HG02973 (cell line): ENCODE data around the gene UGT1A10.

Experiments
- ATAC-seq: cut with Tn5 transposase; IDR thresholded peaks from one replicate; pipeline ENCODE4 v1.9.1; 2021; ENCODE audit warnings: moderate library complexity; ENCODE audit not compliant: unreplicated experiment

Gene UGT1A10

DNA sequence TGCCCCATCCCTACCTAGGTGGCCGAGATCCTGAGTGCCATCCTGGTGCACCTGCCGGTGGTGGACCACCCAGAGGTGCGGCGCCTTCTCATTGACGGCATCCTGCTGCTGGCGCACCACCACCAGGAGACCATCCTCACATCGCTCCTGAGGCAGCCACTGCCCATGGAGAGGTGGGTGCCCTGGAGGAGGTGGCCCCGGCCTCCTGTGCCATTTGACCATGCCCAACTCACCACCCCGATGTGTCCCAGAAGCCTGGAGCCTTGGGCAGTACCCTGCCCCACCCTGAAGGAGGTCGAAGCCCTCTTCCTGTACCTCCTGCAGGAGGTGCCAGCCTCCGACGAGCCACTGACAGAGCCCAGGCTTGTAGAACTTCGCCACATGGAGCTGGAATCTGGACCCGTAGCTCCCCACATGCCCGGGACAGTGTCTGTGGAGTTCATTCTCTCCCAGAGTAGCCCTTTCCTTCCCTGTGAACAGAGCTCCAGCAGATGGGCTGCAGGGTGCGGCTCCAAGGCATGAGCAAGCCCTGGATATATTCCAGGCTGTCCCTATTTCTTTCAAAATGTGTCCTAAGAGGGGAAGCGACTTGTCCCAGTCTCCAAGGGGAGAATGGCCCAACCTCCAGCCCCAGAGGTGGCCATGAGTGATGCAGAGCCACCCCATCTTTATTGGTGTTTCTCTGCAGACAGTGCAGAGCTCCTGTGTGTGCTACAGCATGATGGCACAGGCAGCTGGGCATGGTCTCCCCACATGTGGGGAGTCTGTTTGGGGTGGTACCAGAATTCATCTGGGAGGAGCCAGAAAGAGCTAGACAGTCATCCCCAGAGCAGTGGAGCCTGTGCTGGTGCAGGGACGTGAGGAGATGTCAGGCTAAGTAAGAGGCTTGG, 183.9 kb downstream of the UGT1A10 start:
- ATAC-seq = no peak

DNA sequence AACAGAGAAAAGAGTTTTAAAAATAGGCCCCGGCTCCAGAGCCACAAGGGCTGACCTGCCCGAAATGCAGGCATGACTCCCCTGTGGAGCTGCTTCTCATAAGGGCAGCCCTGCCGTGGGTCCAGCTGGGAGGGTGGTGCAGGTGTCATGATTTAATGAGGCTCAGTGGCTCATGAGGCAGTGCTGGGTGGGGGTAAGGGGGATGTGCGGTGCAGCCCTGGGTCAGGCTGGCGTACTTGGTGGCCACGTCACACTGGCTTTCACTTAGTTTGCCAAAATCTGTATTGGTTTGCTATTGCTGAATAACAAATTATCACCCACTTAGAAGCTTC, 184.5 kb downstream of the UGT1A10 start:
- no peak for ATAC-seq

DNA sequence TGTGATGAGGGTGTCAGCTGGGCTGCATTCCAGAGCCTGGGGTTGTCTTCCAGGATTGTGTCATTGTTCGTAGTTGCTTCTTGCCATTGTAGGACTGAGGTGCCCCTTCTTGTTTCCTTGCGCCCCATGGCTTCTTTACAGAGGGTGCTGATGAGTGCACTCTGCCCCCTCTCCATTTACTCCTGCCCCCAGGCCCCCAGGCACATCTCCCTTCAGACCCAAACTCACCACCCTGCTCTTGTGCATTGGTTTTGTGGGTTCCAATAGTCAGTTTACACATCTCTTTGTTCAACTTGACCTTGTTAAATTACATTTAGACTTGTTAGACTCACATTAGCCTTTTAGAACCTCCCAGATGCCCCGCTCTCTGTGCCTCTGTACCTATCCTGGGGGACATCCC, 184.9 kb downstream of the UGT1A10 start:
- ATAC-seq = no peak

DNA sequence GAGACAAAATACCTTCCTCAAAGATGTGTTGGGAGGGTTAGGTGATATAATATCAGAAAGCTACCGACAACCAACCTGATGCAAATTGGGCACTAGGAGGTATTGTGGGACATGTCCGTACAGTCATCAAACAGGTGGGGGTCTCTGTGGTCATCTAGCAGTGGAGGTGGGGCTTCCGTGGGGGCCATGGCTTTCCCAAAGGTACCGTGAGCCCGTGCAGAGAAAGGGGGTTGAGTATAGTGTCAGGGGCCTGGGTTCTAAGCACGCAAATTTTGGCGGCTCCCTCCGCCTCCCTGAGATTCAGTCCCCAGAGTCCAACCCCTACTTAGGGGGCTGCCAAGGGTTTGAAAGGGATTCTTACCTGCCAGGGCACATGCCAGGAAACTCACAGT, 185.5 kb downstream of the UGT1A10 start:
- no peak for ATAC-seq

DNA sequence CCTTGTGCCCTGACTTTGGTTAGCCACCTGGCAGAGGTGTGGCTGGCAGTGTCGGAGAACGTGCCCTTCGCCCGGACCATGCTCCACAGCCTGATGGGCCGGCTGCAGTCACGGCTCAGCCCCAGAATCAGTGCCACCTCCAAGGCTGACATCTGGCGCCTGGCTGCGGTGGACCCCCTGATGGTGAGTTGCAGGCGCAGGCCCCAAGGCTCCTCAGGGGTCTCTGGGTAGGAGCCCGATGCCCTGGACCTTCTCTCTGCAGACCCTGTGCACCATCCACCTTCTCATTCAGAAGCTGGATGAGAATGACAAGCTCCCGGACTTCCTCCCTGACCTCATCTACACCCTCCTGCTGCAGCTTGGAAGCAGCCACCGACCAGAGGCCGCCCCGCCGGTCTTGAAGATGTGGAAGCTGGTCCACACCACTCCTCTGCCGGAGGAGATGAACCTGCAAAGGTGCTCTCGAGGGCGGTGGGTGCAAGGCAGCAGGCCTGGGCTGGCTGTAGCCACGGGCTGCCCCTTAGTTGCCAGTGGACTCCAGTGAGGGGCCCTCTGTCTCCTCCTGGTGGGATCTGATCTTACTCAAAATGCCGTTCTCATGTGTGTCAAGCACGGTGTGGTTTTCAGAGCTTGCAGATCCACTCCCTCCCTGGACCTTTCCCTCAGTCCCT, 186.0 kb downstream of the UGT1A10 start:
- no peak for ATAC-seq
